Activated naive CD4-positive, alpha-beta T cell treated with anti-CD3 and anti-CD28 coated beads, Interleukin-2, amount 10 ng/mL, durations not matched to agents 7 days and 5 days (primary cell): Measurements from ENCODE around the gene ARSG.

Experiments
- CTCF ChIA-PET: fragments of 350-600 bp; sonication (Branson Sonifier 250); formaldehyde crosslinking; loops from one replicate; lab custom pipeline; 2021; ENCODE audit warnings: antibody characterized with exemption; lab: Charles Lee
- DNase-seq: peaks from one replicate; pipeline ENCODE4 v3.0.0-alpha.2; 2020
- H3K27ac Mint-ChIP-seq: one replicate; pipeline ENCODE4 v1.8.0; 2021; ENCODE audit warnings: mild to moderate bottlenecking, moderate library complexity, mixed read lengths
- H3K27me3 Mint-ChIP-seq: one replicate; pipeline ENCODE4 v1.8.0; 2021; ENCODE audit warnings: mild to moderate bottlenecking, mixed read lengths
- H3K36me3 Mint-ChIP-seq: one replicate; pipeline ENCODE4 v1.8.0; 2021; ENCODE audit warnings: mixed read lengths
- H3K4me1 Mint-ChIP-seq: one replicate; pipeline ENCODE4 v1.8.0; 2021; ENCODE audit warnings: mixed read lengths
- H3K4me3 Mint-ChIP-seq: one replicate; pipeline ENCODE4 v1.8.0; 2021; ENCODE audit warnings: mild to moderate bottlenecking, moderate library complexity, mixed read lengths
- H3K9me3 Mint-ChIP-seq: one replicate; pipeline ENCODE4 v1.8.0; 2021; ENCODE audit warnings: mixed read lengths

The ARSG gene

GRCh38 chr17:68382582-68383085 is 91.3 kb downstream of the ARSG start:
- DNase-seq, result no peak
- H3K27me3 Mint-ChIP-seq, result peaks cover 8% of the 10 kb centered on the region
- H3K36me3 Mint-ChIP-seq, result no peaks in the 10 kb centered on the region
- H3K9me3 Mint-ChIP-seq, result no peaks in the 10 kb centered on the region
- CTCF ChIA-PET, result interaction anchor here (1.0 to 1.9 kb wide), 3 partner anchors 16 to 119 kb away, joined by 4 to 13 read pairs (median 5); no protein-coding TSS in a partner anchor
- no peak overlapping the region for H3K4me3 Mint-ChIP-seq
- H3K27ac Mint-ChIP-seq, result no peak overlapping the region
- peaks cover 34% of the 10 kb centered on the region for H3K4me1 Mint-ChIP-seq

DNA sequence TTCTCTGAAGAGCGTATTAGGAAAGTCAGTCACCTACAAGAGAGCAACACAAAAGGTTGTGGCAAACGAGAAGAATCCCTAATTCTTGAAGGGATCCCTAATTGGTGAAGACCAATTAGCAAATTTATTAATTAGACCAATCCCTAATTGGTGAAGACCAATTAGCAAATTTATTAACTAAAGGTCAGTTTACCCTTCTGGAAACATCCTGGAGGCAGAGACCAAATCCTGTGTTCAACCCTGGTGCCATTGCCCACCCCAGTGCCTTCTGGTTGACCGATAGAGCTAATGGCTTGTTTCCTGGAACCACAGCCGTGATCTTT is 91.8 kb downstream of the ARSG start:
- Mint-ChIP-seq H3K9me3 (no peaks in the 10 kb centered on the region), H3K27ac (no peak overlapping the region)

GRCh38 chr17:68383443-68384321 is 92.4 kb downstream of the ARSG start:
- H3K27ac Mint-ChIP-seq, result peak overlapping the region; percentile 46

More for the DNA sequence above, 91.8 kb downstream of the ARSG start:
- CTCF ChIA-PET, result interaction anchor here (1.0 to 1.9 kb wide), 3 partner anchors 16 to 120 kb away, joined by 4 to 13 read pairs (median 5); no protein-coding TSS in a partner anchor
- no peak for DNase-seq
- Mint-ChIP-seq H3K27me3 (peaks cover 4% of the 10 kb centered on the region), H3K4me1 (peaks cover 34% of the 10 kb centered on the region), H3K4me3 (no peak overlapping the region), H3K36me3 (no peaks in the 10 kb centered on the region)

DNA sequence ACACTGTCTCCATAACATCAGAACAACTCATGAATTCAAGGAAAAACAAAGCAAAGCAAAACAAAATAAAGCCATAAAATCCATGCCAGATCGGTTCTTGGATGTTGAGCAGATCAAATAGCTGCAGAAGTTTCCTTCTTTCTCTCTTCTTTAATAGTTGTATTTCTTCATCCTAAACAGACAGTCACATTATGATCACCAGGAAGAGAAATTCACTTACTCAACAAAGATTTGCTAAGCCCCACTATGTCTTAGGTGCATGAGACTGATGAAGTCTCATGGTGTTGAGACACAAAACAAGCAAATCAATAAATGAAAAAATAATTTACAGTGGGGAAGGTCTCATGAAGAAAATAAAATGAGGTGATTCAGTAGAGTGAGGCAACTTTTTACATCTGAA is 93.2 kb downstream of the ARSG start:
- no peaks in the 10 kb centered on the region for H3K9me3 Mint-ChIP-seq
- peaks cover 34% of the 10 kb centered on the region for H3K4me1 Mint-ChIP-seq
- H3K27me3 Mint-ChIP-seq, result peaks cover 5% of the 10 kb centered on the region
- no peaks in the 10 kb centered on the region for H3K36me3 Mint-ChIP-seq
- no peak overlapping the region for H3K4me3 Mint-ChIP-seq
- CTCF ChIA-PET, result interaction anchor here (0.9 to 1.2 kb wide), 2 partner anchors 12 to 14 kb away, joined by 3 read pairs; no protein-coding TSS in a partner anchor
- DNase-seq, result no peak
- no peak overlapping the region for H3K27ac Mint-ChIP-seq

More at GRCh38 chr17:68383443-68384321, 92.4 kb downstream of the ARSG start:
- Mint-ChIP-seq H3K27me3 (peaks cover 4% of the 10 kb centered on the region), H3K36me3 (no peaks in the 10 kb centered on the region), H3K9me3 (no peaks in the 10 kb centered on the region), H3K4me1 (peaks cover 34% of the 10 kb centered on the region), H3K4me3 (peak overlapping the region; percentile 17)
- peak; percentile 63 for DNase-seq
- CTCF ChIA-PET, result interaction anchor here (1.0 to 1.9 kb wide), 3 partner anchors 15 to 120 kb away, joined by 4 to 13 read pairs (median 5); no protein-coding TSS in a partner anchor

DNA sequence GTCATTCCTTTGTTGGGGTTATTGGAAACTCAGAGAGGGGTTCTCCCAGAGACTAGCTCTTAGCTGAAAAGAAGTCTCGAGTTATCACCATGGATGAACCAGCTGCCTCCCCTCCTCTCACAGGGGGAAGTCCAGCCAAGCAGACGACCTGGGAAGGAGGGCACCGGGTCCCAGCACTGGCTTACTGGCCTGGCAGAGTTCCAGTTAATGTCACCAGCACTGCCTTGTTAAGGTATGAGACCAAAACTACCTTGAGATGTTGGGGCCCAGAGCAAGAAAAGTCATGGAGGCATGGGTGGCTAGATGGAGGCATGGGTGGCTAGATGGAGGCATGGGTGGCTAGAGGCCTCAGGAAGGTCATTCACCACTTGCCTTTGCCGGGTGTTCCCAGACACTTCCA is 93.6 kb downstream of the ARSG start:
- no peak for DNase-seq
- H3K4me3 Mint-ChIP-seq, result no peak overlapping the region
- H3K4me1 Mint-ChIP-seq, result peaks cover 34% of the 10 kb centered on the region
- H3K27ac Mint-ChIP-seq, result no peak overlapping the region
- peaks cover 10% of the 10 kb centered on the region for H3K27me3 Mint-ChIP-seq
- H3K9me3 Mint-ChIP-seq, result no peaks in the 10 kb centered on the region
- H3K36me3 Mint-ChIP-seq, result no peaks in the 10 kb centered on the region
- CTCF ChIA-PET, result interaction anchor here (0.9 to 1.2 kb wide), 2 partner anchors 12 to 14 kb away, joined by 3 read pairs; no protein-coding TSS in a partner anchor

DNA sequence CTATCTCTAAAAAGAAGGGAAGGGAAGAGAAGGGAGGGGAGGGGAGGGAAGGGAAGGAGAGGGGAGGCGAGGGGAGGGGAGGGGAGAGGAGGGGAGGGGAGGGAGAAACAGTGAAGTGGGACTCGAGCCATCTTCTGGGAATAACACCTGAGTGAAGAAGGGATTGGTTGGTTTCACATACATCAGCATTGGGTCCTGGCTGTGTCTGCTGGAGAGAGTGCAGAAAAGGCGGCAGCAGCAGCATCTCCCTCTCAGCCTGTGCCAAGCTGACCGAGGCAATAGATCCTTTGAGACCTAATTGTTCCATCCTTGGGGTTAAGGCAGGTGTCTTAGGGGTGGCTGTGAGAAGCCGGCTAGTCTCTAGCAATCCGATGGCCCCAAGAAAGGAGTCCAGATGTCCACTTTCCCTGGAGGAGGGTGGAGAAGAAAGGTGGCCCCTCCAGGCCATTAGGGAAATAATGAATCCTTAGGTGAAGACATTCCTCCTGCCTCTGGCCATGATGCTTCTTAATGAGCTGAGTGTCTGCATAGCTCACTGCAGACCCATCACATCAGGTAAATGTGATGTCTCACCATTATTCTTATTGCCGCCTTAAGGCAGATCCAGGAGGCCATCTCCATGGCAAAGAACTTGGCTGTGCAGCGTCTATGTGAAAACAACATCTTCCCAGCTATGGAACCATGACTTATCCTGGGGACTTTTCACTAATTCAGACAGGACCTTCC is 94.4 kb downstream of the ARSG start:
- Mint-ChIP-seq H3K27ac (no peak overlapping the region), H3K36me3 (no peaks in the 10 kb centered on the region), H3K4me1 (peaks cover 34% of the 10 kb centered on the region), H3K4me3 (no peak overlapping the region), H3K27me3 (peaks cover 12% of the 10 kb centered on the region), H3K9me3 (no peaks in the 10 kb centered on the region)
- no peak for DNase-seq
- CTCF ChIA-PET, result interaction anchor here (1.2 to 1.8 kb wide), 3 partner anchors 11 to 123 kb away, joined by 3 to 9 read pairs (median 6); no protein-coding TSS in a partner anchor

GRCh38 chr17:68387435-68388218 is 96.3 kb downstream of the ARSG start:
- Mint-ChIP-seq H3K4me1 (peaks cover 29% of the 10 kb centered on the region), H3K27me3 (peaks cover 12% of the 10 kb centered on the region), H3K9me3 (no peaks in the 10 kb centered on the region), H3K27ac (no peak overlapping the region), H3K4me3 (no peak overlapping the region), H3K36me3 (no peaks in the 10 kb centered on the region)
- CTCF ChIA-PET, result interaction anchor here (1.2 to 2.3 kb wide), 2 partner anchors 9 to 11 kb away, joined by 3 to 7 read pairs; no protein-coding TSS in a partner anchor
- DNase-seq, result no peak

DNA sequence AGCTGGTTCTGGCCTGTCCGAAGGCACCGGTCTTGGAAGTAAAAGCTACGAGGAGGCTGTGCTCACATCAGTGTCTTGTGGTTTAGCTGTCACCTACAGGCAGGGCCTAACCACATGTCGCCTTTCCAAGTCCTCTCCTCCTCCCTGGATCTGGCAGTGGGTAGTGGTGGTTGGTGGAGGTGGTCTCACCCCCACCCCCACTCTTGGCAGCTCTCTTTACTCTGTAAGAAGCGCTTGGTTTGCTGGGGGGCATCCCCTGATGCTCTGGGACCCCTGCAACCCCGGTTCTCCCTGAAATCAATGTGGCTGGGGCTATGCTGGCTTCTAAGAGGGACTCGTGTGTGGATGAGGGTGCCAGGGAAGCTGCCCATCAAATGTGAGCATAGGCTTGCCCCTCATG is 97.7 kb downstream of the ARSG start:
- no peak overlapping the region for H3K4me3 Mint-ChIP-seq

DNA sequence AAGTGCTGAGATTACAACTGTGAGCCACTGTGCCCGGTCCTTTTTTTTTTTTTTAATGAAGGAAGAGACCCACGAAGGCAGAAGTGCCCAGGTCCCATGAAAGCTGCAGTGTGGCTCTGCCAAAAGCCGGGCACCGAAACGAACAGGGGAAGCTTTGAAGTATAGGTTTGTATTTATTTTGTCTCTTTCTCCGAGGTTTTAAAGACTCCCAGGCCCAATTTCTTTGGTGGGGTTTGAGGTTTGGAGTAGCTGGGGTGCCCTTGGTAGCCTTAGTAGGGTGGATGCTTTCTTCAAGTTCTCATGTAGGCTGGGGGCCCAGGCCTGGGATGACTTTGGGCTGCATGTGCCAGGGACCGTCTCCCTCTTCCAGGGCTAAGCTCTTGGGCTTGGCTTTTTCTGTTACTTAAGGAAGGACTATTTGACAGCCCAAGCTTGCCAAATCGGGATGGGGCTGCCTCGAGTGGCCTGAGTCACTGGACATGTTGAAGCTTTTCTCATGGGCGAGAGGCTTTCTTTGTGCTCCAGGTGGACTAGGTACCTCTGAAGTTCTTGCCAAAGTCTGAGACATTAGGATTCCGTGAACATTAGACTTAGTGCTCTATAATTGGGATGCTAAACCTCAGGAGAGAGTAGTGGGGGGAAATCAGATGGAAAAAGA is 99.7 kb downstream of the ARSG start:
- CTCF ChIA-PET, result interaction anchor here (1.7 kb wide), 1 partner anchor 9 kb away, joined by 4 read pairs; no protein-coding TSS in a partner anchor
- H3K27me3 Mint-ChIP-seq, result peaks cover 8% of the 10 kb centered on the region
- H3K4me1 Mint-ChIP-seq, result peaks cover 3% of the 10 kb centered on the region
- H3K4me3 Mint-ChIP-seq, result no peak overlapping the region
- peaks cover 7% of the 10 kb centered on the region for H3K9me3 Mint-ChIP-seq
- H3K36me3 Mint-ChIP-seq, result peaks cover 3% of the 10 kb centered on the region
- no peak overlapping the region for H3K27ac Mint-ChIP-seq
- no peak for DNase-seq

More for the DNA sequence above, 97.7 kb downstream of the ARSG start:
- no peak overlapping the region for H3K27ac Mint-ChIP-seq
- H3K9me3 Mint-ChIP-seq, result no peaks in the 10 kb centered on the region
- CTCF ChIA-PET, result interaction anchor here (2.3 kb wide), 1 partner anchor 10 kb away, joined by 7 read pairs; no protein-coding TSS in a partner anchor
- DNase-seq, result no peak
- H3K27me3 Mint-ChIP-seq, result peaks cover 12% of the 10 kb centered on the region
- H3K4me1 Mint-ChIP-seq, result peaks cover 15% of the 10 kb centered on the region
- no peaks in the 10 kb centered on the region for H3K36me3 Mint-ChIP-seq

- CTCF ChIA-PET, result interaction anchor here (1.7 kb wide), 1 partner anchor 8 kb away, joined by 4 read pairs; no protein-coding TSS in a partner anchor
- peaks cover 8% of the 10 kb centered on the region for H3K27me3 Mint-ChIP-seq
- DNase-seq, result no peak
- H3K36me3 Mint-ChIP-seq, result peaks cover 3% of the 10 kb centered on the region
- peaks cover 7% of the 10 kb centered on the region for H3K4me1 Mint-ChIP-seq
- H3K27ac Mint-ChIP-seq, result no peak overlapping the region
- no peak overlapping the region for H3K4me3 Mint-ChIP-seq
- H3K9me3 Mint-ChIP-seq, result peaks cover 10% of the 10 kb centered on the region
Measured at GRCh38 chr17:68391561-68392268, 100.4 kb downstream of the ARSG start.

GRCh38 chr17:68394608-68395331 is 103.5 kb downstream of the ARSG start:
- CTCF ChIA-PET, result interaction anchor here (1.4 kb wide), 1 partner anchor 40 kb away, joined by 3 read pairs; no protein-coding TSS in a partner anchor
- no peak overlapping the region for H3K27ac Mint-ChIP-seq
- H3K4me1 Mint-ChIP-seq, result peaks cover 30% of the 10 kb centered on the region
- peaks cover 4% of the 10 kb centered on the region for H3K36me3 Mint-ChIP-seq
- H3K4me3 Mint-ChIP-seq, result no peak overlapping the region
- peaks cover 10% of the 10 kb centered on the region for H3K9me3 Mint-ChIP-seq
- H3K27me3 Mint-ChIP-seq, result peaks cover 4% of the 10 kb centered on the region
- DNase-seq, result no peak
